T-cell (primary cell): ENCODE results near the gene MED27. TPM values are rescaled to one million over a fixed set of nuclear protein-coding genes. Genes with fewer than 3 reads are reported as not detected.

Source experiments
- ATAC-seq, 4 experiments: fragments of 200-7000 bp in 3 of 4; fragments of 150-1000 bp in 1 of 4; cut with Tn5 transposase; replicated peaks in 1 of 4; 1 replicate in 3 of 4; 2 replicates in 1 of 4; pipeline ENCODE4 v1.10.0; 2021; ENCODE audit warnings: moderate library complexity in 3 of 4, mild to moderate bottlenecking in 2 of 4, moderate number of reproducible peaks in 1 of 4
- CTCF ChIA-PET, 2 donors: fragments of 300-600 bp; sonication (Branson Sonifier 250); formaldehyde crosslinking; loops; one replicate each; lab custom pipeline; 2022; ENCODE audit warnings: antibody characterized with exemption in 2 of 2; lab: Charles Lee
- POLR2A ChIA-PET, 2 donors: fragments of 300-600 bp; sonication (Branson Sonifier 250); formaldehyde crosslinking; loops; one replicate each; lab custom pipeline; 2022; ENCODE audit warnings: antibody characterized with exemption in 2 of 2; lab: Charles Lee
- DNase-seq, 35 experiments: peaks; one replicate each; pipeline versions ENCODE4 v3.0.0 to v3.0.0-alpha.2; 2013 to 2023
- H3K27ac ChIP-seq: one replicate; pipeline ENCODE4 v1.5.1; 2013; ENCODE audit warnings: low read length
- H3K27me3 ChIP-seq, 2 experiments: replicated peaks in 1 of 2; 1 replicate in 1 of 2; 2 replicates in 1 of 2; pipeline versions ENCODE4 v1.6.1 to v1.7.0; 2013; ENCODE audit warnings: low read length in 1 of 2, mixed read lengths in 1 of 2; ENCODE audit not compliant: control insufficient read depth in 2 of 2, insufficient read depth in 2 of 2; ENCODE audit errors: extremely low read depth in 1 of 2
- H3K36me3 ChIP-seq, 2 donors: 1 replicate in 1 of 2; 2 replicates in 1 of 2; pipeline versions ENCODE4 v1.6.1 to v1.7.0; 2013; ENCODE audit warnings: low read length in 1 of 2; ENCODE audit not compliant: control insufficient read depth in 2 of 2, insufficient read depth in 1 of 2; ENCODE audit errors: extremely low read depth in 1 of 2
- H3K4me1 ChIP-seq, 2 experiments: 1 replicate in 1 of 2; 2 replicates in 1 of 2; pipeline versions ENCODE4 v1.6.1 to v1.7.0; 2013; ENCODE audit warnings: low read length in 2 of 2, mixed read lengths in 1 of 2; ENCODE audit not compliant: insufficient read depth in 2 of 2, control insufficient read depth in 1 of 2; ENCODE audit errors: extremely low read depth in 1 of 2
- H3K4me3 ChIP-seq, 2 donors: 1 replicate in 1 of 2; 2 replicates in 1 of 2; pipeline versions ENCODE4 v1.5.1 to v1.7.0; 2013; ENCODE audit warnings: mild to moderate bottlenecking in 2 of 2, low read length in 1 of 2, moderate library complexity in 1 of 2; ENCODE audit not compliant: control insufficient read depth in 1 of 2; ENCODE audit errors: extremely low read depth in 1 of 2
- H3K9me3 ChIP-seq: 2 replicates; pipeline ENCODE4 v1.7.0; 2013
- H3K27ac Mint-ChIP-seq, 2 donors: one replicate each; pipeline ENCODE4 v1.8.0; 2020 to 2021; ENCODE audit warnings: mild to moderate bottlenecking in 2 of 2, mixed read lengths in 2 of 2
- H3K27me3 Mint-ChIP-seq, 2 donors: one replicate each; pipeline ENCODE4 v1.8.0; 2021 to 2022; ENCODE audit warnings: mixed read lengths in 2 of 2
- H3K36me3 Mint-ChIP-seq: one replicate; pipeline ENCODE4 v1.8.0; 2021; ENCODE audit warnings: mixed read lengths
- H3K4me1 Mint-ChIP-seq, 3 donors: one replicate each; pipeline ENCODE4 v1.8.0; 2020 to 2022; ENCODE audit warnings: mixed read lengths in 3 of 3, mild to moderate bottlenecking in 1 of 3
- H3K4me3 Mint-ChIP-seq, 3 donors: one replicate each; pipeline ENCODE4 v1.8.0; 2020 to 2022; ENCODE audit warnings: mild to moderate bottlenecking in 3 of 3, mixed read lengths in 3 of 3, moderate library complexity in 3 of 3
- H3K9me3 Mint-ChIP-seq, 3 donors: one replicate each; pipeline ENCODE4 v1.8.0; 2020 to 2022; ENCODE audit warnings: mixed read lengths in 3 of 3
- WGBS: methylation state at CpG from one replicate; pipeline ENCODE4 v1.1.5; 2013; ENCODE audit warnings: missing lambda C conversion rate; ENCODE audit not compliant: insufficient coverage; 5-methylcytosine and 5-hydroxymethylcytosine counted together
- total RNA-seq, 35 experiments: library from RNA in 6 of 35; stranded (reverse) in 6 of 35; fragments of 120-200 nt in 1 of 35; gene quantifications; one replicate each; pipeline versions ENCODE4 v1.2.1 to v1.2.4 and lab custom pipeline; 2013 to 2026

The MED27 gene
- total RNA-seq, 5 donors from 2014 or later (not counting 1 experiment from before 2014, with no cell fraction given), result 15.0 to 26.7 (median 17.6) TPM

DNA sequence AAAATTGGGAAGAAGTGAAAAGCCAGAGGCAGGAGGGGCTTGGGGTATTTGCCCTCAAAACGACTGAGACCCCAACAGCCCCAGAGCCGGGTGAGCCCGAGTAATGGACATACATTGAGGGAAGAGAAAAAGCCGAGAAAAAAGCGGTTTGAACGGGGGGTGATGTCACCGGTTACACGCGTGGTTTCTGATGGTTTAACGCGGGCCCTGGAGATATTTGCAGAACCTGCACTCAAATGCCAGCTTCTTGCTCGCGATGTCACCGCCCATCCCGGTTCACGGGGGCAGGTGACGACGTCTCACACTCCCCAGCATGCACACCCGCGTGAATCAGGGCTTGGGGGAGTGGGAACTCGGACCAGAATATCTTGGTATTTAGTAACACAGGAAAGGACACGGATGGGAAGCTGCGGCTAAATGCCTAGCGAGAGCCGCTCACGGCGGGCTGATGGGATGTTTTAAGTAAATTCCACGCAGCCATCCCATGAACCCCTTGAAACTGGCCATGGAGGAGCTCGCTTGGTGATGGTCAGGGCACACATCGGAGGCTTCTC, 237.8 kb downstream of the MED27 start:
- H3K27ac Mint-ChIP-seq, result no peak overlapping the region
- Histone ChIP-seq H3K36me3 (no peaks in the 10 kb centered on the region), H3K27me3 (peaks cover 0 to 34% of the 10 kb centered on the region in 2 experiments), H3K9me3 (no peaks in the 10 kb centered on the region), H3K27ac (no peak overlapping the region), H3K4me3 (no peak overlapping the region), H3K4me1 (peaks cover 0 to 28% of the 10 kb centered on the region in 2 experiments)
- ChIA-PET CTCF (interaction anchor here in 1 of 2 donors (0.5 kb wide), 1 partner anchor 1094 kb away, joined by 3 read pairs; no protein-coding TSS in a partner anchor), POLR2A (no interaction called here)
- H3K36me3 Mint-ChIP-seq, result no peaks in the 10 kb centered on the region
- ATAC-seq (no peak), DNase-seq (no peak)
- no peaks in the 10 kb centered on the region for H3K9me3 Mint-ChIP-seq
- H3K27me3 Mint-ChIP-seq, result peaks cover 5 to 27% of the 10 kb centered on the region in 2 donors
- H3K4me1 Mint-ChIP-seq, result peaks cover 0 to 17% (median 14%) of the 10 kb centered on the region in 3 donors
- H3K4me3 Mint-ChIP-seq, result no peak overlapping the region
- WGBS, result 89% methylated on average over 30 of the region's 30 CpGs

- WGBS, result 98% methylated on average over 11 of the region's 25 CpGs
- ChIA-PET CTCF (no interaction called here), POLR2A (no interaction called here)
- peak overlapping the region; percentile 31 to 52 for H3K27ac Mint-ChIP-seq
- ATAC-seq (no peak), DNase-seq (no peak)
- Histone ChIP-seq H3K4me3 (no peak overlapping the region), H3K27ac (peak overlapping the region; percentile 82), H3K36me3 (no peaks in the 10 kb centered on the region), H3K27me3 (peaks cover 0 to 39% of the 10 kb centered on the region in 2 experiments), H3K9me3 (no peaks in the 10 kb centered on the region), H3K4me1 (peaks cover 0 to 28% of the 10 kb centered on the region in 2 experiments)
- no peaks in the 10 kb centered on the region for H3K9me3 Mint-ChIP-seq
- H3K4me1 Mint-ChIP-seq, result peaks cover 0 to 17% (median 14%) of the 10 kb centered on the region in 3 donors
- H3K4me3 Mint-ChIP-seq, result no peak overlapping the region
- H3K36me3 Mint-ChIP-seq, result no peaks in the 10 kb centered on the region
- peaks cover 9 to 31% of the 10 kb centered on the region in 2 donors for H3K27me3 Mint-ChIP-seq
Measured at GRCh38 chr9:131840751-131841702, 238.6 kb downstream of the MED27 start.

DNA sequence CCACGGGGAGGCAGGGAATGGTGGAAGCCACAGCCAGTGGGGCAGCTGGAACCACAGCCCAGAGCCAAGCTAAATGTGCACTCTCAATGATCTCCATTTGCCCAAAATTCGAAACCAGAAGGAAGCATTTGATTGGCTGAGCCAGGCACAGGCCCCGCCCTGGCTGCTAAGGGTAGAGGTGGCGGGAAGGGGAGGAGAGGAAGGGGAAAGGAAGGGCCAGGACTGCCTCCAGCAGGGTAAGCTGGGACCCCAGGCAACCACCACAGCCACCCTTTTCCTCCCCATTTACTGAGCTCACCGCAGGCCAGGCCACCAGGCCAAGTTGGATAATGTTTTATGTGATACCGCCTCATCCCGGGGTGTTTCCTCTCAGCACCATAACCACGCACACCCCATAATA, 239.4 kb downstream of the MED27 start:
- 88% methylated on average over 1 of the region's 8 CpGs for WGBS
- peak in 1 of 35 experiments; percentile 11 for DNase-seq
- H3K27me3 Mint-ChIP-seq, result peaks cover 7 to 33% of the 10 kb centered on the region in 2 donors
- Histone ChIP-seq H3K9me3 (no peaks in the 10 kb centered on the region), H3K27ac (peak overlapping the region; percentile 82), H3K4me1 (peaks cover 0 to 28% of the 10 kb centered on the region in 2 experiments), H3K27me3 (peaks cover 0 to 43% of the 10 kb centered on the region in 2 experiments), H3K4me3 (no peak overlapping the region), H3K36me3 (no peaks in the 10 kb centered on the region)
- peak in 1 of 4 experiments; percentile 9 for ATAC-seq
- H3K4me1 Mint-ChIP-seq, result peaks cover 0 to 17% (median 14%) of the 10 kb centered on the region in 3 donors
- no peaks in the 10 kb centered on the region for H3K36me3 Mint-ChIP-seq
- no peaks in the 10 kb centered on the region for H3K9me3 Mint-ChIP-seq
- H3K4me3 Mint-ChIP-seq, result peak overlapping the region in 1 of 3 donors; percentile 17
- peak overlapping the region; percentile 93 to 95 for H3K27ac Mint-ChIP-seq
- ChIA-PET CTCF (no interaction called here), POLR2A (interaction anchor here in 1 of 2 donors (0.9 kb wide), 1 partner anchor 240 kb away, joined by 3 read pairs; the partner anchor contains the start of gene MED27)

DNA sequence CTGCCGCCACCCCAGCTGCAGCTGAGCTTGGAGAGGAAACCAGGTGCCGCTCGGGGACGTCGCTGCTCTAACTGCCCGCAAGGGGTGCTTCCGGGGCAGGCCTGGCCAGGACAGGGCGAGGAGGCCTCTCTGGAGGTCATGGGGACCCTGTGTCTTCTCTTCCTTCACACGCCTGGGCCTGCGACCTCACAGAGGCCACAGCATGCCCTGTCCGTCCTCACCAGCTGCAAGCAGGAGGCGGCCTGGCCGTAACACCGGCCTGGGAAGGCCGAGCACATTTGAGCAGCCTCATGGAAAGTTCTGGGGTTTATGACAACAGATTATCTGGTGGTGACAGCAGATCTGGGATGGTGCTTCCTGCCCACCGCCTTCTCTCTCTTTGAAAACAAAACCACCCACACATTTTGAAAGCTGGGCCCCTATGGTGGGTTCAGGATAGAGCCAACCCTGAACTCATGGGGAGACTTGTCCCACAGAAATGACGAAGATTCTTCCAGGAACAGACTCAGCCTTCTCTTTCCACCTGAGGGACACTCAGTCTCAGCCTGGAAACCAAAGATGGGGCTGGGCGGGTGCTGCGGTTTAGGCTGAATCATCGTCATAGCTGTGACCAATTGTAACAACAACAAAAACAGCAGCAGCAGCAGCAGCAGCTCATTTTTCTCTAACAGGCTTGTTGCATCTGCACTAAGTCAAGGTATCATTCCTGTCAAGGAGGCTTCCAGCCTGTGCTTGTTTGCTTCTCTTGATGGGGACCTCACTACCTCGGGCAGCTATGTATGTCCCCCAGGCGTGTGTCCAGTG, 240.2 kb downstream of the MED27 start:
- peak overlapping the region in 2 of 3 donors; percentile 17 to 33 for H3K4me3 Mint-ChIP-seq
- Histone ChIP-seq H3K9me3 (no peaks in the 10 kb centered on the region), H3K4me1 (peaks cover 0 to 28% of the 10 kb centered on the region in 2 experiments), H3K4me3 (no peak overlapping the region), H3K27ac (peak overlapping the region; percentile 82), H3K36me3 (no peaks in the 10 kb centered on the region), H3K27me3 (peaks cover 0 to 47% of the 10 kb centered on the region in 2 experiments)
- peak in 31 of 35 experiments; percentile 6 to 58 (median 30) for DNase-seq
- peaks cover 7 to 35% of the 10 kb centered on the region in 2 donors for H3K27me3 Mint-ChIP-seq
- H3K36me3 Mint-ChIP-seq, result no peaks in the 10 kb centered on the region
- ChIA-PET POLR2A (interaction anchor here in 1 of 2 donors (0.9 kb wide), 1 partner anchor 240 kb away, joined by 3 read pairs; the partner anchor contains the start of gene MED27), CTCF (interaction anchor here in 1 of 2 donors (0.6 to 0.7 kb wide), 2 partner anchors 397 to 441 kb away, joined by 3 to 10 read pairs; no protein-coding TSS in a partner anchor)
- H3K9me3 Mint-ChIP-seq, result no peaks in the 10 kb centered on the region
- peak; percentile 60 to 82 (median 66) for ATAC-seq
- peaks cover 0 to 17% (median 14%) of the 10 kb centered on the region in 3 donors for H3K4me1 Mint-ChIP-seq
- WGBS, result 44% methylated on average over 21 of the region's 22 CpGs
- H3K27ac Mint-ChIP-seq, result peak overlapping the region; percentile 93 to 95

GRCh38 chr9:131838530-131839280, 241.0 kb downstream of the MED27 start:
- ChIA-PET CTCF (interaction anchor here in 1 of 2 donors (0.6 kb wide), 1 partner anchor 440 kb away, joined by 10 read pairs; no protein-coding TSS in a partner anchor), POLR2A (no interaction called here)
- peak overlapping the region in 1 of 2 donors; percentile 93 for H3K27ac Mint-ChIP-seq
- H3K27me3 ChIP-seq, result peaks cover 0 to 49% of the 10 kb centered on the region in 2 experiments
- WGBS, result 81% methylated on average over 21 of the region's 22 CpGs
- H3K9me3 ChIP-seq, result no peaks in the 10 kb centered on the region
- ATAC-seq (no peak), DNase-seq (no peak)
- H3K27me3 Mint-ChIP-seq, result peaks cover 7 to 30% of the 10 kb centered on the region in 2 donors
- peak overlapping the region; percentile 82 for H3K27ac ChIP-seq
- H3K9me3 Mint-ChIP-seq, result peaks cover 0 to 7% (median 3%) of the 10 kb centered on the region in 3 donors
- H3K36me3 ChIP-seq, result no peaks in the 10 kb centered on the region
- H3K36me3 Mint-ChIP-seq, result no peaks in the 10 kb centered on the region
- H3K4me1 Mint-ChIP-seq, result peaks cover 0 to 17% (median 14%) of the 10 kb centered on the region in 3 donors
- H3K4me3 ChIP-seq, result no peak overlapping the region
- no peak overlapping the region for H3K4me3 Mint-ChIP-seq
- H3K4me1 ChIP-seq, result peaks cover 0 to 28% of the 10 kb centered on the region in 2 experiments
